ENCODE measurements around the gene PCGF1.
"Not testable (repeated sequence)": the region's sequence is repeated elsewhere in the genome, so short reads cannot be mapped to it uniquely, and the experiment has no call there.

Gene PCGF1

DNA sequence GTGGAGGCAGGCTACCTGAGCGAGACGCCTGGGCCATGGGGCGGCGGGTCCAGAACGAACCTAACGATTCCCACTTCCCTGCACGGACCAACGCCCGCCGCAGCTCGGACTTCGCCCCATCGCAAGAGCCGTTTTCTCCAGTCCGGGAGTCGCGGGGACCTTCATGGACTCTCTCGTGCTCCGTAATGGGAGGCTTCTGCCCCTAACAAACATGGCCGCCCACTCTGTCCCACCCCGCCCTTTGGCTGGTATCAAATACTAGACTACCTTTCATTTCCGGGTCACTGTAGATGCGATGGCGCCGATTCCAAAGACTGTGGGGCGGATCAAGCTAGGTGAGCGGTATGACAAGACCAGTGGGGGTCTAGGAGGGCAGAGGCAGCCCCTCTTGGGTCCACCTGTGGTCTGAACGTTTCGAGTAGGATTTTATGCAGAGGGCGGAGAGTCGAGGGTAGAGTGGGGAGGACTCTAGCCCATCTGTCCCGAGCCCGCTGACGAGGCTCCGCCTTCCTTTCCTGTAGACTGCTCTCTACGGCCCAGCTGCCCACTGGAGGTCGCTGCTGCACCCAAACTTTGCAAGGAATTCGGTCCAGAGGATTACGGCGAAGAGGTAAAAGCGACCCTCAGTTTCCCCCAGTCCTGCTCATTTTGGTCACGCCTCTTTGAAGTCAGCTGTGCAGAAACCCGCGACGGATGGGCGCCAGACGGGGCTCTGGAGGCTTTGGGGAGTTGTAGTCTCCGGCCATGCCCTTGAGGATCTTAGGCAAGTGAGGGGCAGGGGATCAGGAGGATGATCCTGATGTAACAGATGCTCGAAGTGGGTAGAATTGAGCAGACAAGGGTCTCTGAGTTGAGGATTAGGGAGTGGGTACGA lies 24.5 kb downstream of the PCGF1 start, which contains the start of the genes CCDC142 and TTC31:
Gene CCDC142, minus strand, starts transcription at position 198 of the 874 bp plus-strand sequence. Its CDS starts 161 bp downstream, at position 37.
Gene TTC31, plus strand, starts transcription at position 281 of the 874 bp plus-strand sequence. Its CDS starts 15 bp downstream, at position 296.
- Mint-ChIP-seq H3K9me3 (no peaks in the 10 kb centered on the region), H3K27me3 (no peaks in the 10 kb centered on the region), H3K36me3 (peaks cover 32% of the 10 kb centered on the region), H3K4me1 (peaks cover 35% of the 10 kb centered on the region), H3K27ac (peak within 1 kb of the TSS; percentile 97), H3K4me3 (peak within 1 kb of the TSS; percentile 100)
- peak; percentile 97 for ATAC-seq

DNA sequence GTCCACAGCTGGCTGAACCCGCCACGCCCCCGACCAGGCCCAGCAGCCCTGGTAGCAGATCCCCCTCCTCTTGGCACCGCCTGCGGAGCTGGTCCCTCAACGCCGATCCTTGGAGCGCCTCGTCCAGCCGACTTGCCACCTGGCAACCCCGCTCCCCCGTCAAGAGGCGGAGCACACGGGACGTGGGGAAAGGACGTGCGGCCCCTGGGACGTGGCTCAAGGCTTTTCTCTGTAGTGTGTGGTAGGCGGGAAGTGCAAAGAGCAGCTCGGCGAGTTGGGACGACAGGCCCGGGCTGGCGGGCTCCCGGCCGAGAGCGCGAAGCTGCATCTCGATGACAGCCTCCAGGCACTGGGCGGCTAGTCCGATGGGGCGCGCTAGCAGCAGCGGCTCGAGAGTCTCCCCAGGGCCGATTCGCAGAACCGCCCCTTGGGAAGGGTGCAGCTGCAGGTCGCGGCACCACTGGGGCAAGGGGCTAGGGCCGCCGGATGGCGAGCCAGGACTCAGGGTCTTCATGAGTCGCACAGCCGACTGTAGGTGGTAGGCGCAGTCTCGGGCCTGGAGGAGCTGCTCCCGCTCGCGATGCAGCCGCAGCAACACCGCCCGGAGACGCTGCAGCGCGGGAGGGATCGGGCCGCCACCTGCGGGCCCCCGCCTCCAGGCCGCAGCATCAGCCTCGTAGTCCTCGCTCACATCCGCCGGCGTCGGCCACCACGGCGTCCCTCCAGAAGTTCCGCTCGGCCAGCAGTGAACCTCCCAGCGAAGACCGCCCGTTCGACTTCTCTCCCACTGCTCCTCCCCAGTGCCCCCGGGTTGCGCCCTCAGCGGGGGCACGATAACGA lies 25.3 kb downstream of the PCGF1 start:
- Mint-ChIP-seq H3K4me3 (peak overlapping the region; percentile 100), H3K27ac (peak overlapping the region; percentile 97), H3K4me1 (peaks cover 35% of the 10 kb centered on the region), H3K36me3 (peaks cover 38% of the 10 kb centered on the region), H3K9me3 (no peaks in the 10 kb centered on the region), H3K27me3 (no peaks in the 10 kb centered on the region)
- peak; percentile 79 for ATAC-seq

DNA sequence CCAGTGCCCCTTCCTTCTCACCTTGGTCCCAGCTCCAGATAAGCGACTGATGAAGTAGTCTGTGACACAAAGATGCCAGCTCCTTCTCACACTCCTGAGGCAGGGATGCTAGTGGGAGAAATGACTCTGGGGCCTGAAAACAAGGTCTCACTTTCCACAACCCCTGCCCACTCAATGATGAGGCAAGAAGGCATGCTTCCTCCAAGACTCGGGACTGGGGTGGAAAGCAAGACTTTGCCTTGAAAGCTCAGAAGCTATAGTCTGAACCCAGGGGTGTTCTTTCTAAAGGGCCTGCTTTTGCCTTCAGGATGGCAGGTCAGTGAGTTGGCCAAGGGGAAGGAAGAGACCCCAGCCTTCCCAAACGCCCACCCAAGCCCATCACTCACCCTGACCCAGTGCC lies 26.1 kb downstream of the PCGF1 start:
- no peaks in the 10 kb centered on the region for H3K9me3 Mint-ChIP-seq
- no peaks in the 10 kb centered on the region for H3K27me3 Mint-ChIP-seq
- ATAC-seq = no peak
- H3K36me3 Mint-ChIP-seq = peaks cover 31% of the 10 kb centered on the region
- peak overlapping the region; percentile 100 for H3K4me3 Mint-ChIP-seq
- peaks cover 35% of the 10 kb centered on the region for H3K4me1 Mint-ChIP-seq
- H3K27ac Mint-ChIP-seq = peak overlapping the region; percentile 97

GRCh38 chr2:74474899-74475298 lies 32.6 kb downstream of the PCGF1 start:
- H3K27ac Mint-ChIP-seq = no peak overlapping the region
- no peaks in the 10 kb centered on the region for H3K9me3 Mint-ChIP-seq
- H3K36me3 Mint-ChIP-seq = peaks cover 37% of the 10 kb centered on the region
- peaks cover 28% of the 10 kb centered on the region for H3K4me1 Mint-ChIP-seq
- no peak overlapping the region for H3K4me3 Mint-ChIP-seq
- ATAC-seq = no peak
- H3K27me3 Mint-ChIP-seq = no peaks in the 10 kb centered on the region

DNA sequence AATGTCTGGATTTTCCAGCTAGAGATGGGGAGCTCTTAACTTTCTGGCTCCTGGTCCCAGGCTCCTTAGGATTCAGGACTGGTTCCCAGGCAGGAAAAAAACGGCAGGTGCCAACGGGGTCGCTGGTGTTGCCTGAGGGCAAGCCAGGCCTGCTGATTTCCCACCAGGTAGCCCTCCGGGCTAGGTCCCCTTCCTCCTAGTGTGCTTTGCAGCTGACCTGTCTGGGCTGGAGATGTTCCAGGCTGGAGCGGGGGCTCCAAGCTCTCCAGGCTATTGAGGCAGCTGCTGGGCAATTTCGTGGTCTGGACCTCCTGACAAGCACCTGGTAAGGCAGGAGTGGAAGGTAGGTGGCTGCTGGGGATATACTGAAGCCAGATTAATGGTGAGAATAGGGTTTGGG lies 33.0 kb downstream of the PCGF1 start:
- no peak overlapping the region for H3K27ac Mint-ChIP-seq
- no peak overlapping the region for H3K4me3 Mint-ChIP-seq
- H3K9me3 Mint-ChIP-seq = no peaks in the 10 kb centered on the region
- H3K27me3 Mint-ChIP-seq = no peaks in the 10 kb centered on the region
- H3K4me1 Mint-ChIP-seq = peaks cover 29% of the 10 kb centered on the region
- no peak for ATAC-seq
- H3K36me3 Mint-ChIP-seq = peaks cover 38% of the 10 kb centered on the region

DNA sequence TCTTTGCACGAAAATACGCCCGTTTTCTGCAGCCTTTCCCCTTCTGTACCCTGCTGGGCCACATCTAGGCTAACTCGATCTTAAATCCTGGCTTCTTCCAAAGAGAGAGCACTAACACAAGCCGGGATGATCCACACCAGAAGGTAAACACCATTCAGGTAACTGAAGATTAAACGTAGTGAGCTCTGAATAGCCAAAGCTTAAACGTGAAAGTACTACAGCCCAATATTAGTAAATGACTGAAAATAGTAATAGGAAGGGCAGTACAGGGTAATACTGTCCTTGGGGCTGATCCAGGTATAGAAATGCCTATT lies 34.6 kb downstream of the PCGF1 start:
- peaks cover 32% of the 10 kb centered on the region for H3K36me3 Mint-ChIP-seq
- H3K4me3 Mint-ChIP-seq = peak overlapping the region; percentile 98
- no peaks in the 10 kb centered on the region for H3K9me3 Mint-ChIP-seq
- H3K27ac Mint-ChIP-seq = peak overlapping the region; percentile 96
- H3K4me1 Mint-ChIP-seq = peaks cover 24% of the 10 kb centered on the region
- ATAC-seq = no peak
- no peaks in the 10 kb centered on the region for H3K27me3 Mint-ChIP-seq

- H3K4me3 Mint-ChIP-seq = peak within 1 kb of the TSS; percentile 98
- H3K36me3 Mint-ChIP-seq = peaks cover 27% of the 10 kb centered on the region
- H3K9me3 Mint-ChIP-seq = no peaks in the 10 kb centered on the region
- peak within 1 kb of the TSS; percentile 96 for H3K27ac Mint-ChIP-seq
- H3K4me1 Mint-ChIP-seq = peaks cover 24% of the 10 kb centered on the region
- ATAC-seq = peak; percentile 98
- H3K27me3 Mint-ChIP-seq = no peaks in the 10 kb centered on the region
Observed at GRCh38 chr2:74472086-74472944, 35.2 kb downstream of the PCGF1 start, which contains the start of gene MRPL53. MRPL53 (minus strand) TSS chr2:74472680; CDS start chr2:74472660, 20 bp downstream.

DNA sequence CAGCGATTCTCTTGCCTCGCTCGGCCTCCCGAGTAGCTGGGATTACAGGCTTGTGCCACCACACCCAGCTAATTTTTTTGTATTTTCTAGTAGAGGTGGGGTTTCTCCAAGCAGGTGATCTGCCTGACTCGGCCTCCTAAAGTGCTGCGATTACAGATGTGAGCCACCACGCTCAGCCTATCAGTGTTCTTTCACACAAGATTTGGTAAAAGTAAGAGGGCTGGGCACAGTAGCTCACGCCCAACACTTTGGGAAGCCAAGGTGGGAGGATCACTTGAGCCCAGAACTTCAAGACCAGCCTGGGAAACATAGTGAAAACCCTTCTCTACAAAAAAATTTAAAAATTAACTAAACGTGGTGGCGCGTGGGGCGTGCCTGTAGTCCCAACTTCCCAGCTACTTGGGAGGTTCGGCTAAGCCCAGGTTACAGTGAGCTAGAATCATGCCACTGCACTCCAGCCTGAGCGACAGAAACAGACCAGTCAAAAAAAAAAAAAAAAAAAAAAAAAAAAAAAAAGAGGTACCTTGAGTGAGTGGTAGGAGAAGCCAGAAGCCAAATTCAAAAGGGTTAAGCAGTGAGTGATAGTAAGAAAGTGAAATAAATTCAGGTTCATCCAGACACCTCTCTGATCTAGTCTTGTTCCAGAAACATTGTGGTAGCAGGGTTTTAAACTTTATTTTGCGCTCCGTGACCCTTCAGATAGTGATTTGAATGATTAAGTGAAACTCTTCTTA lies 36.0 kb downstream of the PCGF1 start:
- ATAC-seq = no peak
- Mint-ChIP-seq H3K36me3 (peaks cover 26% of the 10 kb centered on the region), H3K4me1 (peaks cover 24% of the 10 kb centered on the region), H3K27me3 (no peaks in the 10 kb centered on the region), H3K4me3 (peak overlapping the region; percentile 98), H3K27ac (peak overlapping the region; percentile 96), H3K9me3 (no peaks in the 10 kb centered on the region)

DNA sequence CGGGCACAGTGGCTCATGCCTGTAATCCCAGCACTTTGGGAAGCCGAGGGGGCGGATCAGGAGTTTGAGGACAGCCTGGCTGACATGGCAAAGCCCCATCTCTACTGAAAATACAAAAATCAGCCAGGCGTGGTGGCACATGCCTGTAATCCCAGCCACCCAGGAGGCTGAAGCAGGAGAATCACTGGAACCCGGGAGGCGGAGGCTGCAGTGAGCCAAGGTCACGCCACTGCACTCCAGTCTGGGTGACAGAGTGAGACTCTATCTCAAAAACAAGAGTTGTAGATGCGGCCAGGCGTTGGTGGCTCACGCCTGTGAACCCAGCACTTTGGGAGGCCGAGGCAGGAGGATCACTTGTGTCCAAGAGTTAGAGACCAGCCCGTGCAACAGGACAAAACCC lies 36.8 kb downstream of the PCGF1 start:
- not testable (repeated sequence) for ATAC-seq, H3K27me3 Mint-ChIP-seq, H3K9me3 Mint-ChIP-seq
- H3K27ac Mint-ChIP-seq = peak overlapping the region; percentile 78
- peak overlapping the region; percentile 63 for H3K4me3 Mint-ChIP-seq
- H3K36me3 Mint-ChIP-seq = peaks cover 26% of the 10 kb centered on the region
- peaks cover 25% of the 10 kb centered on the region for H3K4me1 Mint-ChIP-seq

DNA sequence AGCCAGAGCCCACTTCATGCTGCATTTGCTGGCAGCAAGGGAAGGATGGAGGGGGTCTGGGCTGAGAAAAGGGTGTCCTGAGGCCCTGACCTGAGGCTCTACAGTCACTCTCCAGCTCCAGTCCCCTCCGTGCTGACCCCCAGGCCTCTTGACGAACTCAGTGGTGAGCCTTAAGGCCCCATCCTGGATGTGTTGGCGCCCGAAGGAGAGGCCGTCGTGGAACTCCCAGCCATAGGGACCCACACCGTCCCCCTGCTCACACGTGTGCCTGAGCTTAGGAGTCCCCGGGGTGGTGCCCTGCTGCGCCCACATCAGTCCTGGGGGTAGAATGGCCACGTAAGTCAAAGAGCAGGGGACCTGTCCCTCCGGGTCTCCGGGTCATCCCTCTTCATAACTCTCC lies 43.1 kb downstream of the PCGF1 start:
- Mint-ChIP-seq H3K27ac (peak overlapping the region; percentile 93), H3K4me1 (peaks cover 31% of the 10 kb centered on the region), H3K27me3 (no peaks in the 10 kb centered on the region), H3K36me3 (peaks cover 28% of the 10 kb centered on the region), H3K9me3 (no peaks in the 10 kb centered on the region), H3K4me3 (peak overlapping the region; percentile 93)
- peak; percentile 3 for ATAC-seq

GRCh38 chr2:74462786-74463105 lies 44.7 kb downstream of the PCGF1 start:
- H3K9me3 Mint-ChIP-seq = no peaks in the 10 kb centered on the region
- H3K4me1 Mint-ChIP-seq = peaks cover 40% of the 10 kb centered on the region
- H3K36me3 Mint-ChIP-seq = peaks cover 28% of the 10 kb centered on the region
- H3K4me3 Mint-ChIP-seq = no peak overlapping the region
- peak overlapping the region; percentile 14 for H3K27ac Mint-ChIP-seq
- ATAC-seq = no peak
- H3K27me3 Mint-ChIP-seq = no peaks in the 10 kb centered on the region

GRCh38 chr2:74462054-74462785 lies 45.3 kb downstream of the PCGF1 start:
- Mint-ChIP-seq H3K27me3 (no peaks in the 10 kb centered on the region), H3K9me3 (no peaks in the 10 kb centered on the region), H3K4me1 (peaks cover 42% of the 10 kb centered on the region), H3K36me3 (peaks cover 28% of the 10 kb centered on the region), H3K27ac (peak overlapping the region; percentile 14), H3K4me3 (no peak overlapping the region)
- ATAC-seq = no peak

- peaks cover 30% of the 10 kb centered on the region for H3K36me3 Mint-ChIP-seq
- H3K4me3 Mint-ChIP-seq = no peak overlapping the region
- H3K27ac Mint-ChIP-seq = no peak overlapping the region
- no peak for ATAC-seq
- H3K27me3 Mint-ChIP-seq = no peaks in the 10 kb centered on the region
- H3K9me3 Mint-ChIP-seq = no peaks in the 10 kb centered on the region
- H3K4me1 Mint-ChIP-seq = peaks cover 50% of the 10 kb centered on the region
Observed at GRCh38 chr2:74461187-74462053, 46.1 kb downstream of the PCGF1 start.

Measured in stimulated activated memory B cell treated with anti-CD40 and anti-IgM and Interleukin-4, amounts not matched to agents 10 μg/mL and 1 μg/mL and 100 μg/mL, for 72 hours (primary cell).